Astrocyte of the spinal cord (primary cell): ENCODE data around the gene ABLIM2.

Experiments used
- DNase-seq: peaks from one replicate; pipeline ENCODE4 v3.0.0; 2011; ENCODE audit warnings: low read depth, low spot score
- H3K4me3 ChIP-seq: 2 replicates; pipeline ENCODE4 v1.5.1; 2011; ENCODE audit warnings: low read depth, mild to moderate bottlenecking, low read length, moderate library complexity
- CTCF ChIP-seq: IDR thresholded peaks from 2 replicates; pipeline ENCODE4 v1.5.1; 2012; ENCODE audit warnings: low read depth, mild to moderate bottlenecking, low read length, inconsistent platforms
- in situ Hi-C: cut with HindIII; loops from 2 replicates; pipeline ENCODE4 v1.10.0; 2017; ENCODE audit warnings: low sequenced_read_pairs

Gene ABLIM2

GRCh38 chr4:8001564-8002355 lies 156.9 kb downstream of the ABLIM2 start:
- in situ Hi-C loops = no loop called here

DNA sequence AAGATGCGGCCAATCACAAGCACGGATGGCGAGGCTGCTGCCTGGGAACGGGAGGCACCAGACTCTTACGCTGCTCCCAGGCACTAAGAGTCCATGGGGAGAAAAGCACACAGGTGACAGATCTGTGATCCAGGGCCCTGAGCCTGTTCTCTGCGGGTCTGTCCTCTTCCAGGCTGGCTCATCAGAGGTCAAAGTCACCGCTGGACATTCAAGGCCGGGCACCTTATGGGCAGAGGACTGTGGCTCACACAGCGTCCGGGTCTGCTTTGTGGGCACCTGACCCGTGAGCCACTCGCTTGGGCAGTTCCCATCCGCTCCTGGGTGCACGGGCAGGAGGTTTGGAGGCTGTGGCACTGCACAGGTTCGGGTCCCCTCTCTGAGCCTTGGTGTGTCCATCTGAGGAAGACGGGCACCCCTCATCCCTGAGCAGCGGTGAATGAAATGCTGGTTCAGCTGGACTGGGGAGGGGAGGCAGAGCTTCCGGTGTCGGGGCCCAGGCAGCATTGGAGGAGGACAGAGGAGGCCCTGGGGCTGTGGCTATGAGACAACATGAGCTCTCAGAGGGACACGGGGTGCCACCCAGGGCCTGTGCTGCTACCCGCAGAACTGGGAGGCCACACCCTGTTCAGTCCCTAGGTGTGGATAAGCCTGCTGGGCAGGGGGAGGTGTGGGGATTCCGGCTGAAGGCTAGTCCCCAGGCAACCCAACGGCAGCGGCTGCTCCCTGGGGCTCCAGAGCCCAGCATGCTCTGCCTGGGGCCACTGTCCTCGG lies 157.7 kb downstream of the ABLIM2 start:
- H3K4me3 ChIP-seq = no peak overlapping the region
- DNase-seq = no peak
- in situ Hi-C loops = no loop called here
- TF ChIP-seq CTCF = no peak

More at GRCh38 chr4:8001564-8002355, 156.9 kb downstream of the ABLIM2 start:
- no peak for TF ChIP-seq CTCF
- no peak overlapping the region for H3K4me3 ChIP-seq
- DNase-seq = no peak

GRCh38 chr4:8000247-8000646 lies 158.4 kb downstream of the ABLIM2 start:
- in situ Hi-C loops = no loop called here
- TF ChIP-seq CTCF = no peak
- no peak overlapping the region for H3K4me3 ChIP-seq
- DNase-seq = no peak

GRCh38 chr4:7999695-8000094 lies 158.9 kb downstream of the ABLIM2 start:
- H3K4me3 ChIP-seq = no peak overlapping the region
- DNase-seq = no peak
- in situ Hi-C loops = no loop called here
- no peak for TF ChIP-seq CTCF

GRCh38 chr4:7999279-7999678 lies 159.3 kb downstream of the ABLIM2 start:
- H3K4me3 ChIP-seq = no peak overlapping the region
- no peak for DNase-seq
- TF ChIP-seq CTCF = no peak
- in situ Hi-C loops = no loop called here

GRCh38 chr4:7998447-7998846 lies 160.2 kb downstream of the ABLIM2 start:
- no peak overlapping the region for H3K4me3 ChIP-seq
- DNase-seq = no peak
- TF ChIP-seq CTCF = no peak
- in situ Hi-C loops = no loop called here
